GM19193 (cell line): Measurements from ENCODE around the gene MOGAT1.
A peak's percentile ranks its signal among the peaks of the same experiment; 100 is the strongest.

Experiments used
- POLR2A ChIP-seq: IDR thresholded peaks from 4 replicates; pipeline ENCODE4 v1.6.1; 2011; ENCODE audit not compliant: insufficient read depth, insufficient read length; ENCODE audit errors: extremely low read depth

Gene MOGAT1

DNA sequence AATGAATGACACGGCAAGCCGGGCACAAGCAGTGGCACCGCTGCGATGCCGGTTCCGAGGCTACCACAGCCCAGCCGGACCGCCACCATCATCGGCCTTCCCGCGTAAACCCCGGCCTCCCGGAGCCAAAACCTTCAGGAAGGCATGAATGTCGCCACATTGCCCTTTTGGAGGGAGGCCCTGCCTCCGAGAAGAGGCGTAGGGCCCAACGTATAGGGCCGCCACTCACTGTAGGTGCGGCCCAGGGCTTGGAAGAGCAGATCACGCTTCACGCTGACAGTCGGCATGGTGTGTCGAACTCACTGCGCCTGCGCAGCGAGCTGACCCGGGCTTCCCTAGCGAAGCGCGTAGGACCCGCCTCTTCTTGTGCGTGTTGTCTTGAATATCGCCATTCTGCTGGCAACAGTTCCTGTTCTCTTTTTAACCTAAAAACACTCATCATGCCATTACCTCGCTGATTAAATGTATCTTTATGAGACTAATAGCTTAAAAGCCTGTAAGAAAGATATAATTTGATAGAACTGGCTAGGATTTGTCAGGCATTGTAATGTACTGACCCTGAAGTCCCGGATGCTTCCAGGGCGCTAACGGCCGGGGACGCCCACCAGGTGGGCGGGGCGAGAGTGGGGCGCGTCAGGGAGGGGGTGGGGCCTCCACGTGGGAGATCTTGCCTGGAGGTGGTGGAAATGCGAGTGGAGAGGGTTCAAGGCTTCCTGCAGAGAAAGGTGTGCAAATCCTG lies 15.5 kb upstream of the MOGAT1 start, which contains the start of gene FARSB:
Gene FARSB (minus strand): TSS at position 306 of the 739 bp plus-strand sequence. CDS start 19 bp downstream, at position 287.
- TF ChIP-seq POLR2A: peak; percentile 91

DNA sequence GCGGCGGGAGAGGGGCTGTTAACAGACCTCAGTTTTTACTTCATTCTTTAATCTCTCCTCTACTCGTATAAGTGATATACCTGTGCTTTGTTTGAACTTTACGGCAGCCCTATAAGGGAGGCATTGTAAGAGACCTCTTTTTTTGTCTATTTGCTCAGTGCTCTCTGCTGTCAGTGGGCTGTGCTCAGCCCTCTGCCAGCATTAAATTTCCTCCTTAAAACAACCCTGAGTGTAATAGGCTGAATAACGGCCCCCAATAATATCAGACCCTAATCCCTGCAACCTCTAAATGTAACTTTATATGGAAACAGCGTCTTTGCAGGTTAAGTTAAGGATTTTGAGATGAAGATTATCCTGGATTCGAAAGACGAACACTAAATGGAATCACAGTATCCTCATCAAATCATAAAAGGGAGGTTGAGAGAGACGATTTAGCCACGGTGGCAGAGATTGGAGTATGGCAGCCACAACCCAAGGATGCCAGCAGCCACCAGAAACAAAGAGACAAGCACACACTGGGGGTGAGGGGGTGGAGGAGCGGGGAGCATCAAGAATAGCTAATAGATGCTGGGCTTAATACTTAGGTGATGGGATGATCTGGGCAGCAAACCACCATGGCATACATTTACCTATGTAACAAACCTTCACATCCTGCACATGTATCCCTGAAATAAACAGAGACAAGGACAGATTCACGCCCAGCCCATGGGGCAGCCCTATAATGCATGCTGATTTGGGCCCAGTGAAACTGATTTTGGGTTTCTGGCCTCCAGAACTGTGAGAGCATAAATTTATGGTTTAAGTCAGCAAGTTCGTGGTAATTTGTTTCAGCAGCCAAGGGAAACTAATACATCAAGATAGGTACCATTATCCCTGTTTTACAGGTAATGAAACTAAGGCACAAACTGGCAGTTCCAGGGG lies 14.7 kb upstream of the MOGAT1 start:
- TF ChIP-seq POLR2A: no peak

GRCh38 chr2:222663479-222663878 lies 8.0 kb upstream of the MOGAT1 start:
- no peak for TF ChIP-seq POLR2A

DNA sequence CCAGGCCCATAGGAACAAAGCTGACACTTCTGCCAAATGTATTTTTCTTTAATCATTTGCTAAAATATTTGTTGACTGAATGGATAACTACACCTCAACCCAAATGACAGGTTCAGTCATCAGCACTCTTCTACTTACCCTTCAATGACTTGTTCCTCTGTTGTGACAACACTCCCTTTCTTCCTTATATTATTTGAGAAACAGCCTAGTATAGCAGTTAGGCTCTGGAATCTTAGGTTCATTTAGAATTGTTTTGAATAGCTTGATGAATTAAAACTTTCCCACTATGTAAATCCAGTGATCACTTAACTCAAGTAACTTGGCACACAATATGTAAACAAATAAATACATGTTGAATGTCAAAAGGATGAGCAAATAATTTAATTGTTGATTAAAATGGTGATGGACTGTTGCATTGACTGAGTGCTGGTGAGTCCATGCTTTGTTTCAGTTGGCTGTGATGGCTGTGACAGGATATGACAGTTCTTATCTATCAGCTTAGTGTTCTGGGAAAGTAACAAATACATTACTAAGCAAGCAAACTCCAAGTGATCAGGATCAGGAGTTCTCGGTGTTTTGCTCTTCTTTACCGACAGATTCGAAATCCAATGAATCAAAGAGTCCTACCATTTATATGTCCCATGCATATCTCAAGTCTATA lies 2.8 kb upstream of the MOGAT1 start:
- no peak for TF ChIP-seq POLR2A

DNA sequence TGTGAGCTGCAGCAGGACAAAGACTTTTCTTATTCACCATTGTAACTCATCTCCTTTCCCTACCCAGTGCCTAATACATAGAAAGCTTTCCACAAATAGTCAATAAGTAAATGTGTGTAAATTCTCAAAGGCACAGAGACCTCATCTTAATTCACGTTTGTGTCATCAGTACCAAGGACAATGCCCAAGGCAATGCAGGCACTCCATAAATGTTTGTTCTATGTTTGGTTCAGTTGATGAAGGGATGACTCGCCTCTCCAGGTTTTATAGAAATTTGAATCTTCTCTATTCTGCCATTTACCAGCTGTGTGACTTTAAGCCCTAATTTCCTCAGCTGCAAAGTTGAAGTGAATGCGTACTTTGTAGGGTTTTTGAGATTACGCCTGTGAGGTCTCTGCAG lies 2.1 kb upstream of the MOGAT1 start:
- no peak for TF ChIP-seq POLR2A

DNA sequence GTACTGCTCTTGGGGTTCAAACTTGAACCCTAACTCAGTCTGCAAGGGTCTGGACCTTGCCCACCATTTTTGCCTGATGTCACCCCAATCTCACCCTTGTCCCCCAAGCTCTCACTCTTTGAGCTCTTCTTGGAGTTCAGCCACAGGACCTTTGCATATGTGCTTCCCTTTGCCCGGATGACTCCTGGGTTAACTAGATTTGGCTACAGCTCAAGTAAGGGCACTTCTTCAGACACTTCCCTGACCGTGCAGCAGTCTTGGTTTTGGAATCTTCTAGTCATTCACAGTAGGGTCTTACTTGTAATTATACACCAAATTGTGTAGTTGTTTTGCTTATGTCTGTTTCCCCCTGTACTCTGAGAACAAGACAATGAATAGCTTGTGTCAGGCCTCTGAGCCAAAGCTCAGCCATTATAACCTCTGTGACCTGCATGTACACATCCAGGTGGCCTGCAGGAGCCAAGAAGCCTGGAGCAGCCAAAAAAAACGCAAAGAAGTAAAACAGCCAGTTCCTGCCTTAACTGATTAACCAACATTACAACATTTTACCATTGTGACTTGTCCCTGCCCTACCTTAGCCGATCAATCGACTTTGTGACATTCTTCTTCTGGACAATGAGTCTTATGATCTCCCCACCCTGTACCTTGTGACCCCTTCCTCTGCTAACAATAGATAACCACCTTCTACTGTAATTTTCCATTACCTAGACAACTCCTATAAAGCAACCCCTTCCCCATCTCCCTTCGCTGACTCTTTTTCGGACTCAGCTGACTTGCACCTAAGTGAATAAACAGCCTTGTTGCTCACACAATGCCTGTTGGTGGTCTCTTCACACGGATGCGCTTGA lies 1.0 kb upstream of the MOGAT1 start:
- TF ChIP-seq POLR2A: no peak

GRCh38 chr2:222672068-222672401 lies 577 bp downstream of the MOGAT1 start:
- no peak for TF ChIP-seq POLR2A

- TF ChIP-seq POLR2A: no peak
Measured at GRCh38 chr2:222673273-222673672, 1.8 kb downstream of the MOGAT1 start.

- no peak for TF ChIP-seq POLR2A
Measured at GRCh38 chr2:222673883-222674282, 2.4 kb downstream of the MOGAT1 start.

DNA sequence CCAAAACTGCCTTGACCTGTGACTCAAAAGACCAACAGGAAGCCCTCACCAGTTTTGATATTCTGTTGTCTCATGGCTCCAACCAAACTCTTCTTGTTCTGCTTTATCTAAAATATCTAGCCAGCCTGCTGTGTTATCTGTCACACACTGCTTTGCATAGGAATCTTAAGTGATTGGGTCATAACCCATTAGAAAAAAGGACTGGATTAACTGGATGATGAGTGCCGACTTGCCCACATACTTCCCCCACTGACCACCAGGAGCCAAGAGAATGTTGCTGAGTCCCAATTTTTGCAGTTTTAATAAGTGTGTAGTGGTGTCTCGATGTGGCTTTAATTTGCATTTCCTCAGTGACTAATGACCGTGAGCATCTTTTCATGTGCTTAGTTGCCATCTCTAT lies 6.5 kb downstream of the MOGAT1 start:
- no peak for TF ChIP-seq POLR2A

DNA sequence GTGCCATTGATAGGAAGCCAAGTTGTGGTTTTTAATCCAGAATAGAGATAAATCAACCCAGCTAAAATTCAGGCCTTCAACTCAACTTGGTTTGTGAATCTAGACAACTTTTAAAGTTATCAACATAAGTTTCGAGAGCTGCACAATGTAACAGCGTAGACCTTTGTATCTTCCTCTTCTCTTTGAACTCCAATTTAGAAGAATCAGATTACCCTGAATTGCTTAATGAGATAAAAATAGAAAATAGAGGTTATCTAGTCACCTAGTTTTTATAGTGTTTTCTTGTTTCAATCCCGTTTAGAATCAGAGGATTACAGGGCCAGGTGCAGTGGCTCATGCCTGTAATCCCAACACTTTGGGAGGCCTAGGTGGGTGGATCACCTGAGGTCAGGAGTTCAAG lies 12.3 kb downstream of the MOGAT1 start:
- TF ChIP-seq POLR2A: no peak

GRCh38 chr2:222686086-222686750 lies 14.8 kb downstream of the MOGAT1 start:
- no peak for TF ChIP-seq POLR2A

DNA sequence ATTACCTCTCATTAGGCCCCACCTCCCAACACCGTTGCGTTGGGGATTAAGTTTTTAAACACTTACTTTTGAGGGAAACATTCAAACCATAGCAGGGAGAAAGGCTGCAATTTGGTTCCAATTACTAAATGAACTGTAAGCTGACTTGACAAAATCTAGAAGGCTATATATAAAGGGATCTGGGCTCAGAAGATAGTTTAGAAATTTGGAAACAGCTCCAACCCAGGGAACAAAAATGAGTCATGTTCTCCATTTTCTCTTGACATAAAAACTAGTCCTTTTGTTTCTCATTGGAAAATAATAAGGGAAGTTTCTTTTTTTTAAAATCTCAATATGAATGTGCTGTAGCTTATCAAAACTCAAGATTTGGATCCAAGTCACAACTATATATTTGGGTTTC lies 17.5 kb downstream of the MOGAT1 start:
- TF ChIP-seq POLR2A: no peak

DNA sequence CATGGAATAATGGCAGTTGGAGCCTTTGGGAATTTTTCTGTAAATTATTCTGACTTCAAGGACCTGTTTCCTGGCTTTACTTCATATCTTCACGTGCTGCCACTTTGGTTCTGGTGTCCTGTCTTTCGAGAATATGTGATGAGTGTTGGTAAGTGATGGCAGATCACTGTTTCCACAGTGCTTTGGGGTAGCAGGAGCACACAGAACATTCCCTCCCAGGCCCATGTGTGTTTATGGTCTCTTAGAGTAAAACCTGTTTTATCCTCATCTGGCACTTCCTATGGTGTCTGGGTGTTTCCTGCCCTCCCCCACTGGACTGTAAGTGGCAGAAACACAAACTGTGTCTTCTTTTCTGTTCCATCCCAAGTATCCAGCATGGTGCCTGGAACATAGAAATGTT lies 17.9 kb downstream of the MOGAT1 start:
- TF ChIP-seq POLR2A: no peak

- no peak for TF ChIP-seq POLR2A
Measured at GRCh38 chr2:222690564-222691200, 19.2 kb downstream of the MOGAT1 start.
